Measurements from ENCODE around the gene CTRL. TPM values are rescaled to one million over a fixed set of nuclear protein-coding genes. Genes with fewer than 3 reads are reported as not detected.
"Not testable (repeated sequence)": the region's sequence is repeated elsewhere in the genome, so short reads cannot be mapped to it uniquely, and the experiment has no call there.

Gene CTRL
- total RNA-seq, 1 donor from 2014 or later = 3.2 TPM

DNA sequence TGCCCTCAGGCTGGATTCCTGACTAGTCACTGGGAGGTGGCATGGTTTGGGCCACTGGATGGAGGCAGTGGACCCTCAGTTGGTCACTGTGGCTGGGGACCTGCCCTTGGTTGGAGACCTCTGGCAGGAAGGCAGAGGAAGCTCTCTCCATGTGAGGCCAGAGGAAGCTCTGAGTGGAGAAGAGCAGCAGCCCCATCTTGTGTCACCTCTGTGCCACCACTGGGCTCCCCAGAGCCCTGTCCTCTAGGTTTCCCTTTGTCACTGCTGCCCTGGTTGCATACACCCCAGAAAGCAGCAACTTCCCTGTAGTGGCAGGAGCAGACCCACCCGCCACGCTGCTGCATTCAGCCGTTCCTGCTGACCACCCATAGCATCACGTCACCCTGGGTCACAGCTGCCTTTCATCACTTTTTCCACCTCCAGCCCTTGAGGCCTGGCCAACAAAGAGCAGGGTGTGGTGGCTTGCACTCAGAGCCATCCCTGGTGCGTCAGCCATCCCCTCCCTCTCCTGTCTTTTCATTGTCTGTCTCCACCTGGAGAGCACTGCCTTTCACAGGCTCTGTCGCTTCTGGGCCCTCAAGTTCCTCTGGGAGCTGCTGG is 11.9 kb downstream of the CTRL start:
- no peak for DNase-seq (ENCODE audit: extremely low spot score in 2 of 2)
- no peaks in the 10 kb centered on the region for H3K9me3 ChIP-seq
- no peak overlapping the region for H3K4me3 ChIP-seq
- H3K36me3 ChIP-seq = peaks cover 0 to 21% of the 10 kb centered on the region in 2 donors
- peaks cover 67% of the 10 kb centered on the region for H3K4me1 ChIP-seq
- no peaks in the 10 kb centered on the region for H3K27me3 ChIP-seq
- no peak for TF ChIP-seq CTCF (IDR thresholded peaks at IDR 0.05)
- no peak for TF ChIP-seq POLR2AphosphoS5 (IDR thresholded peaks at IDR 0.05; ENCODE audit: insufficient read depth in 1 of 2, low read depth in 1 of 2)
- no peak overlapping the region for H3K27ac ChIP-seq
- intact Hi-C loops (cut with DNase I) = no loop called here

- no peaks in the 10 kb centered on the region for H3K9me3 ChIP-seq
- no peaks in the 10 kb centered on the region for H3K27me3 ChIP-seq
- peaks cover 60% of the 10 kb centered on the region for H3K4me1 ChIP-seq
- H3K27ac ChIP-seq = no peak overlapping the region
- TF ChIP-seq POLR2AphosphoS5 (IDR thresholded peaks at IDR 0.05; ENCODE audit: insufficient read depth in 1 of 2, low read depth in 1 of 2) (no peak), POLR2A (IDR thresholded peaks at IDR 0.05) (no peak), CTCF (IDR thresholded peaks at IDR 0.05) (no peak)
- no peak overlapping the region for H3K4me3 ChIP-seq
- DNase-seq (ENCODE audit: extremely low spot score in 2 of 2) = no peak
- peaks cover 0 to 11% of the 10 kb centered on the region in 2 donors for H3K36me3 ChIP-seq
- intact Hi-C loops (cut with DNase I) = no loop called here
Observed at GRCh38 chr16:67917852-67918236, 13.8 kb downstream of the CTRL start.

- H3K4me3 ChIP-seq = no peak overlapping the region
- DNase-seq (ENCODE audit: extremely low spot score in 2 of 2) = no peak
- no peak overlapping the region for H3K27ac ChIP-seq
- H3K4me1 ChIP-seq = peaks cover 54% of the 10 kb centered on the region
- H3K27me3 ChIP-seq = no peaks in the 10 kb centered on the region
- no peaks in the 10 kb centered on the region for H3K9me3 ChIP-seq
- H3K36me3 ChIP-seq = peaks cover 0 to 11% of the 10 kb centered on the region in 2 donors
- intact Hi-C loops (cut with DNase I) = no loop called here
- TF ChIP-seq POLR2AphosphoS5 (IDR thresholded peaks at IDR 0.05; ENCODE audit: insufficient read depth in 1 of 2, low read depth in 1 of 2) = no peak
- no peak for TF ChIP-seq POLR2A (IDR thresholded peaks at IDR 0.05)
- no peak for TF ChIP-seq CTCF (IDR thresholded peaks at IDR 0.05)
Observed at GRCh38 chr16:67917140-67917851, 14.4 kb downstream of the CTRL start.

DNA sequence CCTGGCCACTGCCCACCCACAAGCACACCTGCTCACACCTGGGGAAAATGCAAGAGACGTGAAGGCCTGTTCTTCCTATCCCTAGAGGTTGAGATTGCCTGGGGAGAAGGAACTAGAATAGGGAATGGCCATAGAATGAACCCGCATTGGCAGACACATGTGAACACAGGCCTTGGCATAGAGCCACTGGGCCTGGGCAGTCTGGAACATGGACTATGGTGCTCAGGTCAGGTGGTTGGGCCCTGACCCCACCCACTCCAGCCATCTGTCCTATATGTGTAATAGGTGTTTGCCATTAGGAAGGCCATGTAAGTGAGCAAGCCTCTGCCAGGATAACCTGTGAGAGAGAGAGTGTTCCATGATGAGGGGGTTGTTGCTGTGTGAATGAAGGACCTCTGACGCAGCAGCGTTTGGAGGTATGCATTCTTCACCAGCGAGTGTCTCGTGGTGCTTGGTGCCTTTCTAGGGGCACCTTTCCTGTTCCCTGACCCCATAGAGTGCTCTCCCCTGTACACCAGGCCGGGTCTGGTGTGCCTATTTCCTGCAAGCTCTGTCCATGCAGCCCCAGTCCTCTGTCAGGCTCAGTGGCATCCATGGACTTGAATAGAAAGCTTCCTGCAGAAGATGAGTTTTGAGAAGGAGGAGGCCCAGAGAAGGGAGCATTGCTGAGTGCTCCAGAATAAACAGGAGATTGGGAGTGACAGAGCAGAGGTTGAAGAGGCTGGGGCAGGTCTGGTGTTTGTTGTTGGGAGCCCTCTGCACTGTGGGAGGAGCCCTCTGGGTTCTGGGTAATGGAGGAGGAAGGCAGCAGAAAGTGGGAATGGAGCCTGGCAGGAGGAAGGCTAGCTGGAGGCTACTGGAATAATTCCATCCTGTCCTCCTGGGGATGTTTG is 15.6 kb downstream of the CTRL start:
- intact Hi-C loops (cut with DNase I) = no loop called here
- DNase-seq (ENCODE audit: extremely low spot score in 2 of 2) = no peak
- H3K36me3 ChIP-seq = peaks cover 0 to 18% of the 10 kb centered on the region in 2 donors
- no peaks in the 10 kb centered on the region for H3K9me3 ChIP-seq
- no peak for TF ChIP-seq POLR2AphosphoS5 (IDR thresholded peaks at IDR 0.05; ENCODE audit: insufficient read depth in 1 of 2, low read depth in 1 of 2)
- TF ChIP-seq POLR2A (IDR thresholded peaks at IDR 0.05) = no peak
- TF ChIP-seq CTCF (IDR thresholded peaks at IDR 0.05) = no peak
- no peak overlapping the region for H3K4me3 ChIP-seq
- peaks cover 50% of the 10 kb centered on the region for H3K4me1 ChIP-seq
- H3K27me3 ChIP-seq = no peaks in the 10 kb centered on the region
- no peak overlapping the region for H3K27ac ChIP-seq

GRCh38 chr16:67915496-67915769 is 16.2 kb downstream of the CTRL start:
- DNase-seq (ENCODE audit: extremely low spot score in 2 of 2); H3K4me3 ChIP-seq: not testable (repeated sequence)
- peaks cover 48% of the 10 kb centered on the region for H3K4me1 ChIP-seq

More at GRCh38 chr16:67915496-67915769, 16.2 kb downstream of the CTRL start:
- intact Hi-C loops (cut with DNase I); H3K9me3 ChIP-seq; H3K27me3 ChIP-seq; H3K27ac ChIP-seq: not testable (repeated sequence)
- H3K36me3 ChIP-seq = peaks cover 0 to 19% of the 10 kb centered on the region in 2 donors

Measured in vagina (tissue), 2 donors.